ENCODE data around the gene ACSM3.

DNA sequence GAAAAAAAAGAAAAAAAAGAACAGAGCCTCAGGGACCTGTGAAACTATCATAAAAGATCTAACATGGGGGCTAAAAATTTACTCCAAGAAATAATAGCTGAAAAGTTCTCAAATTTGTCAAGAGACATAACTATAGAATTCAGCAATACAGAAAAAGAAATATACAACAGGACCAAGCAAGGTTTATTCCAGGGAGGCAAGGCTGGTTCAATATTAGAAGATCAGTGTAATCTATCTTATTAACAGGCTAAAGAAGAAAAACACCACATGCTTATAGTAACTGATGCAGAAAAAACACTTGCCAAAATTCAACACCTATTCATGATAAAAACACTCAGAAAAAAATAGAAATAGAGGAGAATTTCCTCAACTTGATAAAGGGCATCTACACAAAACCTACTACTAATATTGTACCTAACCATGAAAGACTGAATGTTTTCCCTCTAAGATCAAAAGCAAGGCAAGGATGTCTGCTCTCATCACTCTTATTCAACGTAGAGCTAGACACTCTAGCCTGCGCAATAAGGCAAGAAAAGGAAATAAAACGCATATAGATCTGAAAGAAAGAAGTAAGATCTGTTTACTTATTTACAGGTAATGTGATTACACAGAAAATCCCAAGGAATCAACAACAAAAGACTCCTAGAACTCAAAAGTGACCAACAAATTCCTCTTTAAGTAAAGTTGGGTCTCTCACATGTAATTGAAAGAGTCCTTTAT, 1.2 kb upstream of the ACSM3 start:
- TF ChIP-seq, protein P1, sequence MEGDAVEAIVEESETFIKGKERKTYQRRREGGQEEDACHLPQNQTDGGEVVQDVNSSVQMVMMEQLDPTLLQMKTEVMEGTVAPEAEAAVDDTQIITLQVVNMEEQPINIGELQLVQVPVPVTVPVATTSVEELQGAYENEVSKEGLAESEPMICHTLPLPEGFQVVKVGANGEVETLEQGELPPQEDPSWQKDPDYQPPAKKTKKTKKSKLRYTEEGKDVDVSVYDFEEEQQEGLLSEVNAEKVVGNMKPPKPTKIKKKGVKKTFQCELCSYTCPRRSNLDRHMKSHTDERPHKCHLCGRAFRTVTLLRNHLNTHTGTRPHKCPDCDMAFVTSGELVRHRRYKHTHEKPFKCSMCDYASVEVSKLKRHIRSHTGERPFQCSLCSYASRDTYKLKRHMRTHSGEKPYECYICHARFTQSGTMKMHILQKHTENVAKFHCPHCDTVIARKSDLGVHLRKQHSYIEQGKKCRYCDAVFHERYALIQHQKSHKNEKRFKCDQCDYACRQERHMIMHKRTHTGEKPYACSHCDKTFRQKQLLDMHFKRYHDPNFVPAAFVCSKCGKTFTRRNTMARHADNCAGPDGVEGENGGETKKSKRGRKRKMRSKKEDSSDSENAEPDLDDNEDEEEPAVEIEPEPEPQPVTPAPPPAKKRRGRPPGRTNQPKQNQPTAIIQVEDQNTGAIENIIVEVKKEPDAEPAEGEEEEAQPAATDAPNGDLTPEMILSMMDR (IDR thresholded peaks at IDR 0.05; ENCODE audit: low read depth, low read length): no peak
- TF ChIP-seq EZH2phosphoT487 (IDR thresholded peaks at IDR 0.05; ENCODE audit: low read depth): no peak
